Measurements from ENCODE around the gene KCNA3. TPM values are rescaled to one million over a fixed set of nuclear protein-coding genes. Genes with fewer than 3 reads are reported as not detected.

The KCNA3 gene
- total RNA-seq, 2 donors from 2014 or later, result 0.62 to 0.91 TPM

DNA sequence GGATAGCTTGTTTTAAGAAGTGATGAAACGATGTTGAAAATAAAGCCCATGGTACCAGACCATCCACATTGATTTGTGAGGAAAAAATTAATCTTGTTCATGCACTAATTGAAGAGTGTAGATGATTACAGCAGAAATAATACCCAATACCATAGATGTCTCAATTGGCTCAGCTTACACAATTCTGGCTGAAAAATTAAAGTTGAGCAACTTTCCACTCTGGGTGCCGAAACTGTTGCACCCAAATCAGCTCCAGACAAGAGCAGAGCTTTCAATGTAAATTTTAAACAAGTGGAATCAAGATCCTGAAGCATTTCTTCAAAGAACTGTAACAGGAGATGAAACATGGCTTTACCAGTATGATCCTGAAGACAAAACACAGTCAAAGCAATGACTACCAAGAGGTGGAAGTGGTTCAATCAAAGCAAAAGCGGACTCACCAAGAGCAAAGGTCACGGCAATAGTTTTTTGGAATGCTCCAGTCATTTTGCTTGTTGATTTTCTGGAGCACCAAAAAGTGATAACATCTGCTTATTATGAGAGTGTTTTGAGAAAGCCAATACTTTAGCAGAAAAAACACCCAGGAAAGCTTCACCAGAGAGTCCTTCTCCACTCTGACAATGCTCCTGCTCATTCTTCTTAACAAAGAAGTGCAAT lies 16.1 kb upstream of the KCNA3 start:
- Histone ChIP-seq H3K4me1 (replicated peaks) (no peaks in the 10 kb centered on the region), H3K27me3 (replicated peaks; ENCODE audit: insufficient read depth) (no peaks in the 10 kb centered on the region), H3K4me3 (no peak overlapping the region), H3K27ac (no peak overlapping the region), H3K9me3 (no peaks in the 10 kb centered on the region), H3K36me3 (no peaks in the 10 kb centered on the region)
- TF ChIP-seq CTCF (IDR thresholded peaks at IDR 0.05) (no peak), POLR2A (IDR thresholded peaks at IDR 0.05) (no peak), POLR2AphosphoS5 (IDR thresholded peaks at IDR 0.05) (no peak)
- 85% methylated on average over 4 of the region's 4 CpGs for WGBS
- intact Hi-C loops (cut with DNase I), result no loop called here
- DNase-seq (ENCODE audit: low spot score), result no peak

GRCh38 chr1:110689868-110690267 lies 15.1 kb upstream of the KCNA3 start:
- no peak for DNase-seq (ENCODE audit: low spot score)
- H3K9me3 ChIP-seq, result no peaks in the 10 kb centered on the region
- no peaks in the 10 kb centered on the region for H3K4me1 ChIP-seq (replicated peaks)
- no peaks in the 10 kb centered on the region for H3K36me3 ChIP-seq
- H3K27me3 ChIP-seq (replicated peaks; ENCODE audit: insufficient read depth), result no peaks in the 10 kb centered on the region
- intact Hi-C loops (cut with DNase I), result no loop called here
- no peak overlapping the region for H3K4me3 ChIP-seq
- TF ChIP-seq POLR2AphosphoS5 (IDR thresholded peaks at IDR 0.05) (no peak), CTCF (IDR thresholded peaks at IDR 0.05) (no peak), POLR2A (IDR thresholded peaks at IDR 0.05) (no peak)
- no peak overlapping the region for H3K27ac ChIP-seq

DNA sequence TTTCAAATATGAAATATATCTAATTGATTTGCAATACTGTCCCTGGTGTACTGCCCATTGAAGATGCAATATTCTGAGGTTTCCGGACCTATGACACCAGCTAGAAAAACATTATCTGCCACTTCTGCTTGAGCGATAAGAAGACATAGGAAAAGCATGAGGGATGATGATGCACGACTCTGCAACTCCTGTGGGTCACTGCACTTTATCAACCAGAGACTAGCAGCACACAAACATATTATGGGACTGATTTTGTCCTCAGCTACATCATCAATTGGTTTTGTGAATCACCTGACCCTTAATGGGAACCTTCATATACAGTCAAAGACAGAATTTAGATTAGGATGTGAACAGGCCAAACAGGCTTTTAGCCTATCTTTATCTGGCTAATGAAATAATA lies 13.8 kb upstream of the KCNA3 start:
- Histone ChIP-seq H3K27ac (no peak overlapping the region), H3K36me3 (no peaks in the 10 kb centered on the region), H3K4me3 (no peak overlapping the region), H3K9me3 (no peaks in the 10 kb centered on the region), H3K27me3 (replicated peaks; ENCODE audit: insufficient read depth) (no peaks in the 10 kb centered on the region), H3K4me1 (replicated peaks) (no peaks in the 10 kb centered on the region)
- WGBS, result 86% methylated on average over 3 of the region's 3 CpGs
- TF ChIP-seq CTCF (IDR thresholded peaks at IDR 0.05) (no peak), POLR2A (IDR thresholded peaks at IDR 0.05) (no peak), POLR2AphosphoS5 (IDR thresholded peaks at IDR 0.05) (no peak)
- intact Hi-C loops (cut with DNase I), result no loop called here
- DNase-seq (ENCODE audit: low spot score), result no peak

- Histone ChIP-seq H3K4me3 (no peak overlapping the region), H3K27me3 (replicated peaks; ENCODE audit: insufficient read depth) (no peaks in the 10 kb centered on the region), H3K9me3 (no peaks in the 10 kb centered on the region), H3K4me1 (replicated peaks) (no peaks in the 10 kb centered on the region), H3K27ac (no peak overlapping the region), H3K36me3 (no peaks in the 10 kb centered on the region)
- TF ChIP-seq POLR2AphosphoS5 (IDR thresholded peaks at IDR 0.05), result no peak
- no peak for TF ChIP-seq POLR2A (IDR thresholded peaks at IDR 0.05)
- TF ChIP-seq CTCF (IDR thresholded peaks at IDR 0.05), result no peak
- 55% methylated on average over 1 of the region's 1 CpG for WGBS
- intact Hi-C loops (cut with DNase I), result no loop called here
- DNase-seq (ENCODE audit: low spot score), result no peak
Observed at GRCh38 chr1:110687250-110687649, 12.5 kb upstream of the KCNA3 start.

DNA sequence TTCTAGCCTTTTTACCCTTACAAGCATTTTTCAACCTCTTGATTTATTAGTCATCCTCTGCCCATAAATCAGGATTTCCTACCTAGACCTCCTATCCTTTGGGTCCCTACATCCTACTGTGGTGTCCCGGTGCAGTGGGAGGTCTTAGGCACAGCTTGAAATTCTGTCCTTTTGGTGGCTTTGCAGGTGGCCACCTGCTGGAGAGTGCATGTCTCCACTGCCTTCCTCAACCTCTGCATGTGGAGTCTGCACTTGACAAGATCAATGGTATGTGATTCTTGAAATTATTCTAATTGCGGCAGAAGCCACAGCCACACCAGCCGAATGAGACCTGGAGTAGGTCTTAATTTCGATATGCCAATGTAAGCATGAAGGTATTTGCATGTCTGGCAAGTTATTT lies 11.4 kb upstream of the KCNA3 start:
- no peak overlapping the region for H3K4me3 ChIP-seq
- intact Hi-C loops (cut with DNase I), result no loop called here
- DNase-seq (ENCODE audit: low spot score), result no peak
- H3K27me3 ChIP-seq (replicated peaks; ENCODE audit: insufficient read depth), result no peaks in the 10 kb centered on the region
- WGBS, result 93% methylated on average over 4 of the region's 4 CpGs
- H3K4me1 ChIP-seq (replicated peaks), result no peaks in the 10 kb centered on the region
- H3K9me3 ChIP-seq, result no peaks in the 10 kb centered on the region
- H3K27ac ChIP-seq, result no peak overlapping the region
- no peak for TF ChIP-seq POLR2A (IDR thresholded peaks at IDR 0.05)
- no peak for TF ChIP-seq CTCF (IDR thresholded peaks at IDR 0.05)
- no peak for TF ChIP-seq POLR2AphosphoS5 (IDR thresholded peaks at IDR 0.05)
- no peaks in the 10 kb centered on the region for H3K36me3 ChIP-seq
